Measurements from ENCODE around the gene CDC20.

Gene CDC20

DNA sequence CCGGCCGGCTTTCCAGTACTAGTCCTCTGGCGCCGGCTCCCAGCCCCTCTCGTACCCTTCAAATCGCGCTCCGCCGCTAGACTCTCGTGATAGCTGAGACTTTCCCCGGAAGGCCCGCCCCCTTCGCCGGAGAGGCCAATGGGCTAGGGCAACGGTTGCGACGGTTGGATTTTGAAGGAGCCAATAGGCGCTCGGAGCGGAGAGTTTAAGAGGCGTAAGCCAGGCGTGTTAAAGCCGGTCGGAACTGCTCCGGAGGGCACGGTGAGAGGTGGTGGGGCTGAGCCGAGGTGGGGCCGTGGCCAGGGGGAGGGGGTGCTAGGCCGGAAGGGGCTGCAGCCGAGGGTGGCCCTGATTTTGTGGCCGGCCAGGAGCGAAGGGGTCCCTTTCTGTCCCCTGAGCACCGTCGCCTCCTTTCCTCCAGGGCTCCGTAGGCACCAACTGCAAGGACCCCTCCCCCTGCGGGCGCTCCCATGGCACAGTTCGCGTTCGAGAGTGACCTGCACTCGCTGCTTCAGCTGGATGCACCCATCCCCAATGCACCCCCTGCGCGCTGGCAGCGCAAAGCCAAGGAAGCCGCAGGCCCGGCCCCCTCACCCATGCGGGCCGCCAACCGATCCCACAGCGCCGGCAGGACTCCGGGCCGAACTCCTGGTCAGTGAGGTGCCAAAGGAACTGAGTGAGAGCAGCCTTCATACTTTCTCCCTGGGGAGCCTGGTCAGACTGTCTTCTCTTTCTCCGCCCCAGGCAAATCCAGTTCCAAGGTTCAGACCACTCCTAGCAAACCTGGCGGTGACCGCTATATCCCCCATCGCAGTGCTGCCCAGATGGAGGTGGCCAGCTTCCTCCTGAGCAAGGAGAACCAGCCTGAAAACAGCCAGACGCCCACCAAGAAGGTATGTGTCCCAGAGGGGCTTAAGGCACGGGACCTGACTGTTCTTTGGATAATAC, at the start of gene CDC20:
TSS of gene CDC20 (plus strand) at position 236 of the 948 bp plus-strand sequence. CDS start at position 471, 235 bp downstream.
- peak; percentile 99 for DNase-seq (ENCODE audit: low read depth in 2 of 2)

DNA sequence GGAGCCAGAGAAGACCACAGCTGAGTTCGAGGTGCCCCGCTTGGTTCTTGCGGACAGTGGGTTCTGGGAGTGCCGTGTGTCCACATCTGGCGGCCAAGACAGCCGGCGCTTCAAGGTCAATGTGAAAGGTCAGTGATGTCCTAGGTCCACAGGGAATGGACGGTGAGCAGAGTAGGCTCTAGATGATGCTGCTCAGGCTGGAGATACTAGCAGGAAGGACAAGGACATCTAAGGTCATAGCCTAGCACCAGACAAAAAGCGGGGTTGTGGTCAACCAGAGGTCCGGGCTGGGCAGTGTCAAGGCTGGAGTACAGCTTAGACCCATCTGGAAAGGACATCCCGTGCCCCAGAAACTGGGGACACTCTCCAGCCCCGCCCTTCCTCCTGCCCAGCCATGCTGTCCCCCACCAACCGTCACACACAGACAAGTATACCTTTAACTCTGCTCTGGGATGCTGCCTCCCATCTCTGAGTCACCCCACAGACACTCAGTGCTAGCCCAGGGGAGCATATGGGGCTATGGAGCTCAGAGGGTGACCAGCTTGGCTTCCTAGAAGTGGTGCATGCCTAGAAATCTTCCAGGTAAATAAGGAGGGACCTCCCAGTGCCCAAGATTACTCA, 49.3 kb upstream of the CDC20 start:
- DNase-seq (ENCODE audit: low read depth in 2 of 2): no peak

DNA sequence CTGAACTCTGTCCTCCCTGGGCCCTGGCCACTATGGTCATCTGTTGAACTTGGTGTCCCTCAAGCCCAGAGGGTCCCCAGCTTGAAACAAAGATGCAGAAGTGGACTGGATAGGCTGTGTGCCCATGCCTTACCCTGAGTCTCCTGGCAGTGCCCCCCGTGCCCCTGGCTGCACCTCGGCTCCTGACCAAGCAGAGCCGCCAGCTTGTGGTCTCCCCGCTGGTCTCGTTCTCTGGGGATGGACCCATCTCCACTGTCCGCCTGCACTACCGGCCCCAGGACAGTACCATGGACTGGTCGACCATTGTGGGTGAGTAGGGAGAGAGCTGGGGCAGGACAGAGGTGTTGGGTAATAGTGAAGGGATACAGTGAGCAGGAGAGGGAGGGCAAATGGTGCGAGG, 47.3 kb upstream of the CDC20 start:
- DNase-seq (ENCODE audit: low read depth in 2 of 2): no peak

DNA sequence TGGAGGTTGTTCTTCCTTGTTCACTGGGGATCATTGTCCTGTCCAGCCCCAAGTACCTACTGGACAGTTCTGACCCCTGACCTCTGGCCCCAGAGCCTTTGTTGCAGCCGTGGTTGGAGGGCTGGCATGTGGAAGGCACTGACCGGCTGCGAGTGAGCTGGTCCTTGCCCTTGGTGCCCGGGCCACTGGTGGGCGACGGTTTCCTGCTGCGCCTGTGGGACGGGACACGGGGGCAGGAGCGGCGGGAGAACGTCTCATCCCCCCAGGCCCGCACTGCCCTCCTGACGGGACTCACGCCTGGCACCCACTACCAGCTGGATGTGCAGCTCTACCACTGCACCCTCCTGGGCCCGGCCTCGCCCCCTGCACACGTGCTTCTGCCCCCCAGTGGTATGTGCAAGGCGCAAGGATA, 46.6 kb upstream of the CDC20 start:
- DNase-seq (ENCODE audit: low read depth in 2 of 2): no peak

DNA sequence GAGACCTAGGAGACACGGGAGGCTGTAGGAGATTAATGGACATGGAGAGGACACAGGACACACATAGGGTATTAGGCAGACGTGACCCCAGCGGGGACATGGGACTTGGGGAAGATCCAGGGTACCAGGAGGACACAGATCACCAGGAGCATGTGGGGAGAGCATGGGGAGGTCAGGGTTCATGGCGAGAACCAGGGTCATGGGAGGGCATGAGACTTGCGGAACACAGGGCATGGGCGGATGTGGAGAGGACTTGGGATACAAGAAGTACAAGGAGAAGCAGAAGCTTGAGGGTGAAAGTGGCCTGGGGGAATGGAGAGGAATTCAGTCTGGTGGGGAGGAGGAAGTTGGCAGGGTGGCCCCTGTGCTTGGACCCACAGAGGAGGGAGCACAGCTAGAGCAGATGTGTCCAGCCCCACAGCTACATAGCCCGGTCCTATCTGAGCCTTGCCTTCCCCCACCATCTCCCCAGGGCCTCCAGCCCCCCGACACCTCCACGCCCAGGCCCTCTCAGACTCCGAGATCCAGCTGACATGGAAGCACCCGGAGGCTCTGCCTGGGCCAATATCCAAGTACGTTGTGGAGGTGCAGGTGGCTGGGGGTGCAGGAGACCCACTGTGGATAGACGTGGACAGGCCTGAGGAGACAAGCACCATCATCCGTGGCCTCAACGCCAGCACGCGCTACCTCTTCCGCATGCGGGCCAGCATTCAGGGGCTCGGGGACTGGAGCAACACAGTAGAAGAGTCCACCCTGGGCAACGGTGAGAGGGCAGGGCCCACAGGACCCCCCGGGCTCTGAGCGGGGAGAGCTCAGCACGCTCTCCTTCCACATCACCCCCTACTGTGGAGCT, 45.9 kb upstream of the CDC20 start:
- DNase-seq (ENCODE audit: low read depth in 2 of 2): no peak

DNA sequence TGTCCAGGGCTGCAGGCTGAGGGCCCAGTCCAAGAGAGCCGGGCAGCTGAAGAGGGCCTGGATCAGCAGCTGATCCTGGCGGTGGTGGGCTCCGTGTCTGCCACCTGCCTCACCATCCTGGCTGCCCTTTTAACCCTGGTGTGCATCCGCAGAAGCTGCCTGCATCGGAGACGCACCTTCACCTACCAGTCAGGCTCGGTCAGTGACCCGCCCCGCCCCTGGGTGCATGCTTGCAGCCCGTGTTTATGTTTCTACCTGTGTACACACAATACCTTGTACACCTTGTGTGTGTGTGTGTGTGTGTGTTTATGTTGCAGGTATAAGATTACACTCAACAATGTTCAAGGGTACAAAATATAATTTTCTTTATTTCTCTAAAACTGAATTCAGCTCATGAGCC, 45.0 kb upstream of the CDC20 start:
- no peak for DNase-seq (ENCODE audit: low read depth in 2 of 2)

DNA sequence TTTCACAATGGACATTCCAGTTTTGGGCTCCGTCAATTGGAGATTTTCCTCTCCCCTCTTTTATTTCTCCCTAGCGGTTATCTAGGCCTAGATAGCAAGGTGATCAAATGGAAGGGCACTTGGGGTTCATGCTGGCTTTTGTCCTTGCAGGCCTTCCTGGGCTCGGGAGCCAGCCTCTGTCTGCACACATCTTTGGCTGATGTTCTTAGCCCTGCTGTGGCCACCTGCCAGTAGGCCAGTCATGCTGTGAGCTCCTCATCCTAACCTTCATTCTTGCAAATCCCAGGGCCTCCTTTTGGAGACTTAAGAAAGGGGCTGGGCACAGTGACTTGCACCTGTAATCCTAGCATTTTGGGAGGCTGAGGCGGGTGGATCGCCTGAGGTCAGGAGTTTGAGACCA, 44.5 kb upstream of the CDC20 start:
- no peak for DNase-seq (ENCODE audit: low read depth in 2 of 2)

DNA sequence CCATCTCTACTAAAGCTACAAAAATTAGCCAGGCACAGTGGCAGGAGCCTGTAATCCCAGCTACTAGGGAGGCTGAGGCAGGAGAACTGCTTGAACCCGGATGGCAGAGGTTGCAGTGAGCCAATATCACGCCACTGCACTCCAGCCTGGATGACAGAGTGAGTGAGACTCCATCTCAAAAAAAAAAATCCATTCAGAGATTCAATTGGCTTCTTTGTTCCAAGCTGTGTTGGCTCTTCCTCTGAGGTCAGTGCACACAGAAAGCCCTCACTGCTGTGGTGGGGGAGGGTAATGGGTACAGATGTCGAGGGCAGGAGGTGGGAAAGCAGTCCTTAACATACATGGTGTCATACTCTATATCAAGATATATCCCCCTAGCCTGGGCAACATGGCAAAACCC, 43.3 kb upstream of the CDC20 start:
- DNase-seq (ENCODE audit: low read depth in 2 of 2): no peak

DNA sequence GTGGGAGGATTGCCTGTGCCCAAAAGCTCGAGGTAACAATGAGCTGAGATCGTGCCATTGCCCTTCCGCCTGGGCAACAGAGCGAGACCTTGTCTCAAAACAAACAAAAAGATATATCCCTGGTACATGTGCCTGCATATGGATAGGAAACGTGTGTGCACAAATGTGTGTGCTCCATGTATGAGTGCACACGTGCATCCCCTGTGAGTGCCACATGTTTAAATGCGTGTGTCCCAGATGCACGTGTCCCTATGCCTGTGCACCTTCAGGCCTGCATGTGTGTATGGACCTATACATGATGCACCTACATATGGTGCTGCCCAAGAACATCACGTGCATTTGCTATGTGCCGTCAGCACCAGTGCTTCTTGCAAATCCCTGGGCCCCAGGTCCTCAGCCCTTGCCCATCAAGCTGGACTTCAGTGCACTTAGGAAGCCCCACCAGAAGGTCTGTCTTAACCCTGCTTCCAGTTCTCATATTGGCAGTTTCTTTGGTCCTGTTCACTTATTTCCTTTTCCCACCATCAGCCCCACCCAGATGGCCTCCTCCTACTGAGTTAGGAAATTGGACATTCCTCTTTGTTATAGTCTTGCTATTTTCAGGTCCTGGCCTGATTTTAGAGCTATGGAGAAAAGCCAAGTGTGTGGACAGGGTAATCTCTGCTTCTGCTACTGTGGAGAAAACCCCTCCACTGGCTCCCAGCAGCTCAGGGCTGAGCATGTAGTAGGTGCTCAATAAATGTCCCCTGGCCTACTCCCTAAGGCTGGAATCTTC, 42.6 kb upstream of the CDC20 start:
- DNase-seq (ENCODE audit: low read depth in 2 of 2): no peak

DNA sequence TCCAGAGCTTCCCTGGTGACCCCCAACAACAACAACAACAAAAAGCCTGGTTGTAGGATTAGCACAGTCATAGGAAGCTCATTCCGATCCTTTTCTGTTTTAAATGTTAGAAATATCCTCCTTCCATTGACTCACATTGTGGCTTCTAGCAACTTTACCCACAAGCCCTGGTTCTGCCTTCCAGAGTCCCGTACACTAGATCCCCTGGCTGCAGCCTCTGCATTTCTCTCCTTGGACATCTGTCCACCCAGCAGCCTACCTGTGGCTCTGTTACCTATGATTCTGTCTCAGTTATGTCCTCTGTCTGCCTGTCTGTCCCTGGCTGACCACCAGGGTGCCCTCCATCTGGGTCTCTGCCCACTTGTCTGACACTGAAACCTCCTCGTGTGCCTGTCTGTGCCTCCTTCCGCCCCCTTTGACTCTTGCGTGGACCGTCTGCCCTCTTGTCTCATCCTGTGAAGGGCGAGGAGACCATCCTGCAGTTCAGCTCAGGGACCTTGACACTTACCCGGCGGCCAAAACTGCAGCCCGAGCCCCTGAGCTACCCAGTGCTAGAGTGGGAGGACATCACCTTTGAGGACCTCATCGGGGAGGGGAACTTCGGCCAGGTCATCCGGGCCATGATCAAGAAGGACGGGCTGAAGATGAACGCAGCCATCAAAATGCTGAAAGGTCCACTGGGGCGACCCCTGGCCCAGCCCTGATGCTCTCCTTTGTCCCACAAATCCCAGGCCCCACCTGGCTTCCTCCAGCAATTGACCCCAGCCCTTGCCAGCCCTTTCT, 41.9 kb upstream of the CDC20 start:
- DNase-seq (ENCODE audit: low read depth in 2 of 2): no peak

DNA sequence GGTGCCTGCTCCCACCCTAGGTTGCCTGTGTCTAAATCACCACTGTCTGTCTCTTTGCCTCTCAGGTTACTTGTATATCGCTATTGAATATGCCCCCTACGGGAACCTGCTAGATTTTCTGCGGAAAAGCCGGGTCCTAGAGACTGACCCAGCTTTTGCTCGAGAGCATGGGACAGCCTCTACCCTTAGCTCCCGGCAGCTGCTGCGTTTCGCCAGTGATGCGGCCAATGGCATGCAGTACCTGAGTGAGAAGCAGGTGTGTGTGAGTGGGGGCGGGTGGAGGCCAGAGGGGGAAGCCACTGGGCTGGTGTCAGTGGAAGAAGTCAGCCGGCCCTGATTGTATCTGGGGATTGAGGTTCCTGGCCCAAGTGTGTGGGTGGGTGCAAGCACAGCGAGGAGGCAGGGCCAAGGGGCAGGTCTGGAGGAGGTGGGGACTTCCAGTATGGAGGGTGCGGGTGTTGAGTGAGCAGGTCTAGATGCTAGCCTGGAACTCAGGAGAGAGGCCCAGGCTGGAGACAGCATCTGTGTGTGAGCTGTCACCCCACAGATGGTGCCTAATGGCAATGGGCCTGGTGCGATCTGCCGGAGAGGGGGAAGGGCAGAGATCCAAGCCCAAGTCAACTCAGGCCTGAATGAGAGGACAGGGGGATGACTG, 40.8 kb upstream of the CDC20 start:
- no peak for DNase-seq (ENCODE audit: low read depth in 2 of 2)

DNA sequence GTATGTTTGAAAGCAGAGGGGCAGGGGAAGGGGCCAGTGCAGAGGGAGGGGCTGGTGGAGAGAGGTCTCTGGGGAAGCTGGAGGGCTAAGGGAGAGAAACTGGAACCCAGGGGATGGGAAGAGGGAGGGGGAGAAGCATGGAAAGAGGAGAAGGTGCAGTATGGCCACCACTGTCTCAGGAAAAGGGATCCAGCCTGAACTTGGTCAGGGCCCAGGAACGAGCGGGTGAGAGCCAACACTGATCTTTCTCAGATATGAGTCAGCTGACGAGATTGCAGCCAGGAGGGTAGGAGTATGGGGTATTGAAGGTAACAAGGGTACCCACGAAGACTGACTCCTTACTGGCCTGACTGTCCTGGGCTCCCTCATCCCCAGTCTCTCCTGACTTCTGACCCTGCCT, 40.0 kb upstream of the CDC20 start:
- no peak for DNase-seq (ENCODE audit: low read depth in 2 of 2)

DNA sequence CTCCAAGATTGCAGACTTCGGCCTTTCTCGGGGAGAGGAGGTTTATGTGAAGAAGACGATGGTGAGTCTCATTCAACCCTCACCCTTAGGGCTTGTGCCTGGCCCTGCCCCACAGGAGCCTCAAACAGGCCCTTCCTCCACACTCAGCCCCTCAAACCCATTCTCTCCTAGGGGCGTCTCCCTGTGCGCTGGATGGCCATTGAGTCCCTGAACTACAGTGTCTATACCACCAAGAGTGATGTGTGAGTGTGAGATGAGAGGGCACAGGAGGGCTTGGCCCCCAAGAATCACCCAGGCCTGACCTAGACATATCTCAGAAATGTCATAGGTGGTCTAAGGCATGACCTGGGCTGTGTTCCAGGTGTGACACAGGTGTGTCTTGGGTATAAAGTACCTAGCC, 39.5 kb upstream of the CDC20 start:
- no peak for DNase-seq (ENCODE audit: low read depth in 2 of 2)

DNA sequence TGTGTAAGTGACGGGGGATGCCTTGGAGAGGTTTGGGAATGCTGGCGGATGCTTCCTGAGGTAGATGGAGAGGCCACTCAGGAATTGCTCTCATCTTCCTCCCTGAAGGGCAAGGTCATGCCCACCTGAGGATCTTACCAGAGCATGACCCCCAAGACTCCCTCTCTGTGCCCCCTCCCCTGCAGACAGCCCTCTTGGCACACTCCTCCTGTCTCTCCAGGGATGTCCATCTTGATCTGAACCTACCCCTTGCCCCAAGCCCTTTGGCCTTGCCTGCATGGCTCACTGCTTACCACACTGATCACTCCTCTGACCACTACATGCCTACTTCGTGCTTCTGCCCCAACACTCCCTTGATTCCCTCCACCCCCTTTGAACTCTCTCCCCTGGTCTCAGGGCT, 39.0 kb upstream of the CDC20 start:
- no peak for DNase-seq (ENCODE audit: low read depth in 2 of 2)

DNA sequence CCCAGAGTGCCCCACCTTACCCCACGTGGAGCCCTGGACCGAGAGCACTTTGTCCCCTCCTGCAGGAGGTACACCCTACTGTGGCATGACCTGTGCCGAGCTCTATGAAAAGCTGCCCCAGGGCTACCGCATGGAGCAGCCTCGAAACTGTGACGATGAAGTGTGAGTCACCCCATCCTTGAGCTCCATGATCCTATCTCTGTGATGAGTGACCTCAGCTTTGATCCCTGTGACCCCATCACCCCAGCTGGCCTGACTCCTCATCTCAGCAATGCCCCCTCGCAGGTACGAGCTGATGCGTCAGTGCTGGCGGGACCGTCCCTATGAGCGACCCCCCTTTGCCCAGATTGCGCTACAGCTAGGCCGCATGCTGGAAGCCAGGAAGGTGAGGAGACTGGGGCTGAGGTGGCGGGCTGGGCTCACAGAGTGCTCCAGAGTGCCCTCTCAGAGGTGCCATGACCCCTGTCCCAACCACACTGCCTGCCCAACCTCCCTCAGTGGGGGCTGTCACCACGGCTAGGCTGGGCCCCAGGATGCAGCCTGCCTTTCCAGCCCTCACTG, 37.4 kb upstream of the CDC20 start:
- DNase-seq (ENCODE audit: low read depth in 2 of 2): no peak

DNA sequence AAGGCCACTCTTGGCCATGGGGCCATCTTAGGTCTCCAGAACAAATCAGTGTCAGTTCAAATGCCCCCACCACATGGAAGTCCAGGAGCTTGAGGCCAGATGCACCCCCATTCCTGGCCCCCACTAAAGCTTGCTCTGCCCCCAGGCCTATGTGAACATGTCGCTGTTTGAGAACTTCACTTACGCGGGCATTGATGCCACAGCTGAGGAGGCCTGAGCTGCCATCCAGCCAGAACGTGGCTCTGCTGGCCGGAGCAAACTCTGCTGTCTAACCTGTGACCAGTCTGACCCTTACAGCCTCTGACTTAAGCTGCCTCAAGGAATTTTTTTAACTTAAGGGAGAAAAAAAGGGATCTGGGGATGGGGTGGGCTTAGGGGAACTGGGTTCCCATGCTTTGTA, 36.3 kb upstream of the CDC20 start:
- DNase-seq (ENCODE audit: low read depth in 2 of 2): no peak

DNA sequence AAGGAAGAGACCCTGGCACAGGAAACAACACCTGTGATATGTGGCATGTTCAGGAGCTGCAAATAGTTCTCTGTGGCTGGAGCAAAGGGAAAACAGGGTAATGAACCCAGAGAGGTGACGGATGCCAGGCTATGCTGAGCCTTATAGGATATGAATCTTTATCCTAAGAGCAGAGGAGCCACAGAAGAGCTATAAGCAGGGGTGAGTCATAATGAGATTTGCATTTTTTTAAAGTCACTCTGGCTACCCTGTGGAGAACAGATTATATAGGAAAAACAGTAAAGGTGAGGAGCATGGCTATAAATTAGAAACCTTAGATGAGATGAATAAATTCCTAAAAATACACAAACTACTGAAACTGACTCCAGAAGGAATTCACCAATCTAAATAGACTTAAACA, 34.0 kb upstream of the CDC20 start:
- no peak for DNase-seq (ENCODE audit: low read depth in 2 of 2)

DNA sequence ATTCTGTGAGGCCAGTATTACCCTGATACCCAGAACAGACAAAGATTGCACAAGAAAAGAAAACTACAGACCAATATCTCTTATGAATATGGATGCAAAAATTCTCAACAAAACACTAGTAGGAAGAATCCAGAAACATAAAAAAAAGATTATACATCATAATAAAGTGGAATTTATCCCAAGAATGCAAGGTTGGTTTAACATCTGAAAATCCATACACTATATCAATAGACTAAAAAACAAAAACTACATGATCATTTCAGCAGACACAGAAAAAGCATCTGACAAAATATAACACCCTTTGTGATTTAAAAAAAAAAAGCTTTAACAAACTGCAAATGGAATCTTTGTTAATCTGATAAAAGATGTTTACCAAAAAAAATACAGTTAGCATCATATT, 33.4 kb upstream of the CDC20 start:
- DNase-seq (ENCODE audit: low read depth in 2 of 2): no peak

DNA sequence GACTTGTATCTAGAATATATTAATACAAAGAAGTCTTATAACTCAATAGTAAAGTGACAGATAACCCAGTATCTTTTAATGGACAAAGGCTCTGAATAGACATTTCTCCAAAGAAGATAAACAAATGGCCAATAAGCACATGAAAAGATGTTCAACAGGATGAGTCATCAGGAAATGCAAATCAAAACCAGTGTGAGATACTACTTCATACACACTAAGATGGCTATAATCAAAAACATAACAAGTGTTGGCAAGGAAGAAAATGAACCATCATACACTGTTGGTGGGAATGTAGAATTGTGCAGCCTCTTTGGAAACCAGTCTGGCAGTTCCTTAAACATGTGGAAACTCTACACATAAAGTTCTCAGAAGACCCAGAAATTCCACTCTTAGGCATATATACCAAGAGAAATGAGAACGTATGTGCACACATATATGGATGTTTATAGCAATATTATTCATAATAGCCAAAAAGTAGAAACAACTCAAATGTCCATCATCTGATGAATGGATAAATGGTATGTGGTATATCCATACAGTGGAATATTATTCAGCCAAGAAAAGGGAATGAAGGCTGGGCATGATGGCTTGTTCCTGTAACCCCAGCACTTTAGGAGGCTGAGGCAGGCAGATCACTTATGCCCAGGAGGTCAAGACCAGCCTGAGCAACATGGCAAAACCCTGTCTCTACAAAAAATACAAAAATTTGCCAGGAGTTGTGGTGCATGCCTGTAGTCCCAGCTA, 31.1 kb upstream of the CDC20 start:
- no peak for DNase-seq (ENCODE audit: low read depth in 2 of 2)

Measured in stimulated activated CD8-positive, alpha-beta memory T cell treated with anti-CD3 and anti-CD28 coated beads, Interleukin-2, amount 100 ng/mL, for 48 hours (primary cell).